Peyer's patch (tissue), 4 donors: ENCODE measurements around the gene MRPS16. TPM values are rescaled to one million over a fixed set of nuclear protein-coding genes. Genes with fewer than 3 reads are reported as not detected.

Experiments used
- DNase-seq, 3 donors: peaks; one replicate each; pipeline ENCODE4 v3.0.0-alpha.2; 2017 to 2019
- H3K27ac ChIP-seq, 4 donors: fragments of 200-600 bp; sonication (generic); one replicate each; pipeline ENCODE4 v1.5.1; 2016 to 2019
- H3K27me3 ChIP-seq, 2 donors: fragments of 200-600 bp; sonication (generic); one replicate each; pipeline ENCODE4 v1.5.1; 2019
- H3K36me3 ChIP-seq, 3 donors: fragments of 200-600 bp; sonication (generic); one replicate each; pipeline ENCODE4 v1.5.1; 2016 to 2019
- H3K4me1 ChIP-seq, 4 donors: fragments of 200-600 bp; sonication (generic); one replicate each; pipeline ENCODE4 v1.5.1; 2016 to 2019
- H3K4me3 ChIP-seq, 4 donors: fragments of 200-600 bp; sonication (generic); 1 replicate in 3 of 4; 2 replicates in 1 of 4; pipeline ENCODE4 v1.5.1; 2016 to 2019; ENCODE audit warnings: mild to moderate bottlenecking in 1 of 4
- H3K9me3 ChIP-seq, 4 donors: fragments of 200-600 bp; sonication (generic); one replicate each; pipeline ENCODE4 v1.5.1; 2016 to 2019; ENCODE audit warnings: mild to moderate bottlenecking in 1 of 4
- CTCF ChIP-seq, 6 experiments: fragments of 450-650 bp in 4 of 6; fragments of 200-600 bp in 2 of 6; sonication (generic) in 1 of 6; IDR thresholded peaks; one replicate each; pipeline ENCODE4 v1.5.1; 2017 to 2019; ENCODE audit warnings: antibody characterized with exemption in 6 of 6, mild to moderate bottlenecking in 3 of 6, moderate library complexity in 1 of 6
- POLR2A ChIP-seq, 2 donors: fragments of 450-650 bp; IDR thresholded peaks; one replicate each; pipeline ENCODE4 v1.5.1; 2017; ENCODE audit warnings: antibody characterized with exemption in 2 of 2, mild to moderate bottlenecking in 2 of 2, moderate library complexity in 2 of 2
- total RNA-seq, 4 donors: library from RNA; depleted of rRNA; stranded (reverse); fragments of >200 nt; gene quantifications; one replicate each; pipeline ENCODE4 v1.1.0, GENCODE V29; 2016

Gene MRPS16
- total RNA-seq, 4 donors from 2014 or later, result 39.8 to 69.3 (median 40.1) TPM

DNA sequence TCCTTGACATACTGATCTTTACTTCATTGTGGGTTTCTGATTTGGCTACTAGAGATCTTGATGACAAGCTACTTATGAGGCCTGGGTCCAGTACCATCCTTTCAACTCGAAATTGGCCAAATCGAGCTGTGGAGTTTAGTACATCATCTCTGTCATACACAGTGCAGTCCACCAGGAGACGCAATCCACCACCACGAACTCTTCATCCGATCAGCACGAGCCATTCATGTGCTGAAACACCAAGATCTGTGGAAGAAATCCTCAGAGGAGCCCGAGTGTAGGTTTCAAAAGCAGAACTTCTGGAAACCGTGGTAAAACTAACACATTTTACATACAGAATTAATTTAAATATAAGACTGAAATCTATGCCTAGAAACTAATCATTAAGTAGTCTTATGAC is 19.6 kb downstream of the MRPS16 start:
- TF ChIP-seq POLR2A (IDR thresholded peaks at IDR 0.05) (no peak), CTCF (IDR thresholded peaks at IDR 0.05) (no peak)
- peaks cover 0 to 36% (median 0%) of the 10 kb centered on the region in 3 donors for H3K36me3 ChIP-seq
- H3K27me3 ChIP-seq, result no peaks in the 10 kb centered on the region

DNA sequence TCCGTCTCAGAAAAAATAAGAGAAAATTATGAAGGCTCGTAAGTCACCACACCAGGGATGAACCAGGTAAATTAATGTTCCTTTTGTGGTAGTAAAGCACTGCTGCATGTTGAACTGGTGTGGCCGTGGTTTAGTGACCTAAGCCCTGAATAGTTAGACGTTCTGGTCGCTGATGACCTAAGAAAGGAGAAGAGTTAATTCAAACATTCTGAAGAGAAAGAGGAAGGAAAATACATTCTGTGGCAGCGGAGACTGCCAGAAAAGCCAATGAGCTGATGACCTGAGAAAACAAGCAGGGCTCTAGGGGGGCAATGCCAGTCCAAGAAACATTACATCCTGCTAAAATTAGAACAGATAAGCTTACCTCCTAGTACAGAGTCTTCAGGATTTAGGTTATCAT is 22.9 kb downstream of the MRPS16 start:
- H3K4me1 ChIP-seq, result no peaks in the 10 kb centered on the region
- no peaks in the 10 kb centered on the region for H3K9me3 ChIP-seq
- peaks cover 0 to 22% (median 0%) of the 10 kb centered on the region in 3 donors for H3K36me3 ChIP-seq
- H3K27me3 ChIP-seq, result no peaks in the 10 kb centered on the region
- H3K27ac ChIP-seq, result no peak overlapping the region
- no peak for DNase-seq
- TF ChIP-seq CTCF (IDR thresholded peaks at IDR 0.05) (no peak), POLR2A (IDR thresholded peaks at IDR 0.05) (no peak)
- H3K4me3 ChIP-seq, result no peak overlapping the region

More for the DNA sequence above, 19.6 kb downstream of the MRPS16 start:
- no peak for DNase-seq
- Histone ChIP-seq H3K27ac (no peak overlapping the region), H3K4me1 (no peaks in the 10 kb centered on the region), H3K9me3 (no peaks in the 10 kb centered on the region), H3K4me3 (no peak overlapping the region)

DNA sequence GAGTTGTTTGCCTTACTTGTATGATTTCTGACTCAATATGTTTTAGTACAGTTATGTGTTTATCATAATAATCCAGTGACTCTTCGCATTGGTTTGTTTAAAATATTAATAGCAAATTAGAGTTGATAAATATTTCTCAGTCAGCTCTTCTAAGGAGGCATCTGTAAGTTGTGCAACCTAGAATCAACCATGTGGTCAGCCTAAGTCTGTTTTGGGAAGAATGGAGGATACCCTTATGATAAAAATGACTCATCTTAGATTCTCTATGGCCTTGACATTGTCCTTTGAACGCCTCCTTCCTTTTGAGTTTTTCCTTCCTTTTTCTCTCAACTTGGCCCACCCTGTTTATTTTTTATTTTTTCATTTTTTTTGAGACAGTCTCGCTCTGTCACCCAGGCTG is 24.2 kb downstream of the MRPS16 start:
- peaks cover 0 to 8% (median 0%) of the 10 kb centered on the region in 3 donors for H3K36me3 ChIP-seq
- DNase-seq, result no peak
- TF ChIP-seq POLR2A (IDR thresholded peaks at IDR 0.05) (no peak), CTCF (IDR thresholded peaks at IDR 0.05) (no peak)
- no peaks in the 10 kb centered on the region for H3K9me3 ChIP-seq
- H3K4me1 ChIP-seq, result no peaks in the 10 kb centered on the region
- H3K27me3 ChIP-seq, result no peaks in the 10 kb centered on the region
- H3K4me3 ChIP-seq, result no peak overlapping the region
- no peak overlapping the region for H3K27ac ChIP-seq

- TF ChIP-seq POLR2A (IDR thresholded peaks at IDR 0.05), result no peak
- no peak for TF ChIP-seq CTCF (IDR thresholded peaks at IDR 0.05)
- H3K36me3 ChIP-seq, result peaks cover 0 to 4% (median 0%) of the 10 kb centered on the region in 3 donors
- no peaks in the 10 kb centered on the region for H3K9me3 ChIP-seq
- no peak for DNase-seq
- H3K4me1 ChIP-seq, result no peaks in the 10 kb centered on the region
- H3K27ac ChIP-seq, result no peak overlapping the region
- no peaks in the 10 kb centered on the region for H3K27me3 ChIP-seq
- no peak overlapping the region for H3K4me3 ChIP-seq
Observed at GRCh38 chr10:73226663-73227062, 25.8 kb downstream of the MRPS16 start.

GRCh38 chr10:73225518-73225917 is 26.9 kb downstream of the MRPS16 start:
- no peaks in the 10 kb centered on the region for H3K36me3 ChIP-seq
- no peak overlapping the region for H3K4me3 ChIP-seq
- no peaks in the 10 kb centered on the region for H3K27me3 ChIP-seq
- no peaks in the 10 kb centered on the region for H3K4me1 ChIP-seq
- no peaks in the 10 kb centered on the region for H3K9me3 ChIP-seq
- TF ChIP-seq CTCF (IDR thresholded peaks at IDR 0.05), result no peak
- TF ChIP-seq POLR2A (IDR thresholded peaks at IDR 0.05), result no peak
- no peak overlapping the region for H3K27ac ChIP-seq
- no peak for DNase-seq

DNA sequence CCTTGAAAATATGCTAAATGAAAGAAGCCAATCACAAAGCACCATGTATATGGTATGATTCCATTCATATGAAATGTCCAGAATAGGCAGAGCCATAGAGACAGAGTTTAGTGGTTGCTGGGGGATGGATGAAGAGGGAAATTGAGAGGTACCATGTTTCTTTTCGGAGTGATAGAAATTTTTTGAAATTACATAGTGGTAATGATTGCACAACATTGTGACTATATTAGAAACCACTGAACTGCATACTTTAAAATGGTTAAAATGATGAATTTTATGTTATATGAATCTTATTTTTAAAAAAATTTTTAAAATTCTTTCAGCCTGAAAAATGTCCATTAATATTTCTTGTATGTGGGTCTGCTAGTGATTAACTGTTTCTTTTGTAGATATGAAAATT is 31.5 kb downstream of the MRPS16 start:
- TF ChIP-seq POLR2A (IDR thresholded peaks at IDR 0.05) (no peak), CTCF (IDR thresholded peaks at IDR 0.05) (no peak)
- no peaks in the 10 kb centered on the region for H3K27me3 ChIP-seq
- no peak for DNase-seq
- H3K4me3 ChIP-seq, result no peak overlapping the region
- H3K9me3 ChIP-seq, result no peaks in the 10 kb centered on the region
- no peak overlapping the region for H3K27ac ChIP-seq
- no peaks in the 10 kb centered on the region for H3K4me1 ChIP-seq
- H3K36me3 ChIP-seq, result peaks cover 0 to 10% (median 0%) of the 10 kb centered on the region in 3 donors
